ENCODE data around the gene TNXB. TPM values are rescaled to one million over a fixed set of nuclear protein-coding genes. Genes with fewer than 3 reads are reported as not detected.

Gene TNXB
- total and polyA plus RNA-seq, 8 donors, result 15.1 to 408 (median 44.6) TPM

DNA sequence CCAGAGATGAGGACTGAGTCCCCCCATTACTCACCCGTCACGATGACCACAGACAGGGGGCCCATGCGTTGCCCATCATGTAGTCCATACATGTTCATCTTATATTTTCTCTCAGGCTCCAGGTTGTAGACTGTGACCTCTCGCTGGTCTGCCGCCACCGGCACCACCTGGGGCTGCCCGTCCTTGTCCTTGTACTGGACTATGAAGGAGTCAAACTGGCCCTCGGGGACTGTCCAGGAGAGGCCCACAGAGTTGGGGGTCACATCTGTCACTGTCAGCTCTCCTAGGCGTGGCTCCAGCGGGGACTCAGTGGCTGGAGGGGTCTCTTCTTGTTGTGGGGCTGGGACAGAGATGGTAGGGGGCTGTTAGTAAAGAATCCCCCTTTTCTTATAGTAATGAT, 35.5 kb downstream of the TNXB start:
- no peak for DNase-seq

DNA sequence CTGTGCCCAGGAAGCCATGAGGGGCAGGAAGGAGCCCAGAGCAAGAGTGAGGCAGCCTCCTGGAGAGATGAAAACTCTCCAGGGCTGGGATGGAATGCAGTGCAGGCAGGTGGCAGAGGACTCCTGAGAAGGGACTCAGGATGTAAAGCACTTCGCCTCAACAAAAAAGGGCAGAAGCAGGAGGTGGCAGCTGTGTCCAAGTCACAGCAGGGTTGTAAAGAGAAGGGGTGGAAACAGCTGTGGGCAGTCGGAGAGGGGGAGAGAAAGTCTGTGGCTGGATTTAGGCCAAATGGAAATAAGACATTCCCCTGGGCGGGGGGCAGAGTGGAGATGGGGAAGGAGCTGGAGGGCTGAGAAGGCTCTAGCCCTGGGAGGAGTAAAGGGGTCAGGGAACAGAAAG, 36.0 kb downstream of the TNXB start:
- no peak overlapping the region for H3K4me3 ChIP-seq
- intact Hi-C loops (cut with DNase I; ENCODE audit: low total_unique reads), result no loop called here
- no peaks in the 10 kb centered on the region for H3K27me3 ChIP-seq
- H3K4me1 ChIP-seq, result no peaks in the 10 kb centered on the region
- no peak overlapping the region for H3K27ac ChIP-seq
- DNase-seq, result no peak
- TF ChIP-seq POLR2AphosphoS5 (IDR thresholded peaks at IDR 0.05) (no peak), EP300 (IDR thresholded peaks at IDR 0.05) (no peak), POLR2A (IDR thresholded peaks at IDR 0.05) (no peak)
- TF ChIP-seq, protein P1, sequence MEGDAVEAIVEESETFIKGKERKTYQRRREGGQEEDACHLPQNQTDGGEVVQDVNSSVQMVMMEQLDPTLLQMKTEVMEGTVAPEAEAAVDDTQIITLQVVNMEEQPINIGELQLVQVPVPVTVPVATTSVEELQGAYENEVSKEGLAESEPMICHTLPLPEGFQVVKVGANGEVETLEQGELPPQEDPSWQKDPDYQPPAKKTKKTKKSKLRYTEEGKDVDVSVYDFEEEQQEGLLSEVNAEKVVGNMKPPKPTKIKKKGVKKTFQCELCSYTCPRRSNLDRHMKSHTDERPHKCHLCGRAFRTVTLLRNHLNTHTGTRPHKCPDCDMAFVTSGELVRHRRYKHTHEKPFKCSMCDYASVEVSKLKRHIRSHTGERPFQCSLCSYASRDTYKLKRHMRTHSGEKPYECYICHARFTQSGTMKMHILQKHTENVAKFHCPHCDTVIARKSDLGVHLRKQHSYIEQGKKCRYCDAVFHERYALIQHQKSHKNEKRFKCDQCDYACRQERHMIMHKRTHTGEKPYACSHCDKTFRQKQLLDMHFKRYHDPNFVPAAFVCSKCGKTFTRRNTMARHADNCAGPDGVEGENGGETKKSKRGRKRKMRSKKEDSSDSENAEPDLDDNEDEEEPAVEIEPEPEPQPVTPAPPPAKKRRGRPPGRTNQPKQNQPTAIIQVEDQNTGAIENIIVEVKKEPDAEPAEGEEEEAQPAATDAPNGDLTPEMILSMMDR (IDR thresholded peaks at IDR 0.05), result no peak
- WGBS, 5 donors, result 75 to 89% (median 81%) methylated on average over 3 of the region's 3 CpGs
- no peaks in the 10 kb centered on the region for H3K9me3 ChIP-seq
- H3K36me3 ChIP-seq, result peaks cover 0 to 43% (median 36%) of the 10 kb centered on the region in 4 donors

More for the DNA sequence above, 35.5 kb downstream of the TNXB start:
- 87 to 93% (median 90%) methylated on average over 10 of the region's 10 CpGs for WGBS, 5 donors
- Histone ChIP-seq H3K36me3 (peaks cover 0 to 40% (median 34%) of the 10 kb centered on the region in 4 donors), H3K4me3 (no peak overlapping the region), H3K27ac (no peak overlapping the region), H3K9me3 (no peaks in the 10 kb centered on the region), H3K27me3 (no peaks in the 10 kb centered on the region), H3K4me1 (no peaks in the 10 kb centered on the region)
- intact Hi-C loops (cut with DNase I; ENCODE audit: low total_unique reads), result no loop called here
- TF ChIP-seq EP300 (IDR thresholded peaks at IDR 0.05), result no peak
- no peak for TF ChIP-seq POLR2AphosphoS5 (IDR thresholded peaks at IDR 0.05)

DNA sequence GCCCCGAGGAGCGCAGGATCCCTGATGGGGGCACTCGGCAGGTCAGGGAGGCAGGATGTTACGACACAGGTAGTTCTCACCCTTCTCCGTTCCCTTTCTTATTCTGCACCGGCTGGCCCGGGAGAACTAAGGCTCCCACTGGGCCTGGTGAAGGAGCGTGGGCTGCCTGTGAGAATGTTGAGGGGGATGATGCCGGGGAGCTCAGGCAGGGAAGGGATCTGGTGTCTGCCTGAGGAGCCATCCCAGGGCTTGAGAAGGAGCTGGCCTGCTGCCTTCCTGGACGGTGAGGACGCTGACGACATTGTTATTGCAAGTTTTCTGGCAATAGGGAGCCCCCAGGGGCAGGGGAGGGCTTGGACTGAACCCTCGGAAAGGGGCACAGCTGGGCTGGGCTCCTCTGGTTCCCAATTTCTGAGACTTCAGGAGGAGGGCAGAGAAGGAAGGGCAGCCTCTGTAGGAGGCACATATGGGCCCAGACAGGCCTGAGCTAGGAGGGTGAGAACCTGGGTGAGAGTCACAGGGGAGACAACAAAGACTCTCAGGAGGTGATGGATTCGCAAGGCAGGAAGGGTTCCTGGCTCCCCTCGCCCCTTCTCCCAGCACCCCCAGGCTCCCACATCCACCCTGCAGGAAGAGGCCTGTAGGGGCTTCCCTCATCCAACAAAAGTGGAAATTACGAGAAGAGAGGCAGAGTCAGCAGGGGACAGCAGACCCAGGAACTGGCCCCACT, 38.2 kb downstream of the TNXB start:
- TF ChIP-seq, protein P1 (IDR thresholded peaks at IDR 0.05), result no peak
- H3K27me3 ChIP-seq, result no peaks in the 10 kb centered on the region
- intact Hi-C loops (cut with DNase I; ENCODE audit: low total_unique reads), result no loop called here
- no peaks in the 10 kb centered on the region for H3K9me3 ChIP-seq
- H3K4me1 ChIP-seq, result no peaks in the 10 kb centered on the region
- no peak overlapping the region for H3K4me3 ChIP-seq
- H3K36me3 ChIP-seq, result peaks cover 0 to 46% (median 39%) of the 10 kb centered on the region in 4 donors
- WGBS, 5 donors, result 73 to 86% (median 81%) methylated on average over 15 to 16 of the region's 16 CpGs
- peak in 1 of 2 donors; percentile 61 for DNase-seq
- peak overlapping the region in 4 of 5 donors; percentile 19 to 53 (median 30) for H3K27ac ChIP-seq

DNA sequence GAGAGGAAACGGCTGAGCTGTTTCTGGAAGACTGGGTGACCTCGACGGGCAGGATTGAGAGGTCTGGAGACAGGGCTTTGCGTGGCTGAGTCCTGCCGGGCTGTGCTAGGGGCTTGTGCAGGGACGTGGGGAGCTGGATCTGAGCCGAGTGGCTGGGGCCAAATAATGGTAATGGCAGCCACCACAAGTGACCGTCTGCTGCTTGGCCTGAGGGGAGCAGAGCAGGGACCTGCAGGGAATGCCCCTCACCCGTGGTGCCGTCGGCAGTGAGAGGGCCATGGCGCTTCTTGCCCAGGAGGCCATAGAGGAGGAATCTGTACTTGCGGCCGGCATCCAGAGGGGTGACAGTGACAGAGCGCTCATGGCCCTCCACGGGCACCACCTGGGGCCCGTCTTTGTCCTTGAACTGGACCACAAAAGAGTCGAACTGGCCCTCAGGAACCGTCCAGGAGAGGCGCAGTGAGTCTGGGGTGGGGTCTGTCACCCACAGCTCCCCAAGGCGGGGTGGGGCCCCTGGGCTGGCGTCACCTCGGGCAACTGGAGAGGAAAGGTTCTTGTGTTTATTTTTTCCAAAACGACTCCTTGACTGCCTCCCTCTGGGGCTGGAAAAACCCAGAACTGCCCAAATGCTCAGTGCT, 39.1 kb downstream of the TNXB start:
- no peaks in the 10 kb centered on the region for H3K9me3 ChIP-seq
- TF ChIP-seq POLR2AphosphoS5 (IDR thresholded peaks at IDR 0.05) (no peak), POLR2A (IDR thresholded peaks at IDR 0.05) (no peak), EP300 (IDR thresholded peaks at IDR 0.05) (no peak)
- TF ChIP-seq, protein P1 (IDR thresholded peaks at IDR 0.05), result no peak
- H3K27me3 ChIP-seq, result no peaks in the 10 kb centered on the region
- H3K4me1 ChIP-seq, result no peaks in the 10 kb centered on the region
- H3K27ac ChIP-seq, result peak overlapping the region in 2 of 5 donors; percentile 32 to 53
- WGBS, 5 donors, result 78 to 85% (median 82%) methylated on average over 23 to 24 of the region's 24 CpGs
- H3K36me3 ChIP-seq, result peaks cover 0 to 46% (median 39%) of the 10 kb centered on the region in 4 donors
- H3K4me3 ChIP-seq, result no peak overlapping the region
- DNase-seq, result no peak
- intact Hi-C loops (cut with DNase I; ENCODE audit: low total_unique reads), result no loop called here

DNA sequence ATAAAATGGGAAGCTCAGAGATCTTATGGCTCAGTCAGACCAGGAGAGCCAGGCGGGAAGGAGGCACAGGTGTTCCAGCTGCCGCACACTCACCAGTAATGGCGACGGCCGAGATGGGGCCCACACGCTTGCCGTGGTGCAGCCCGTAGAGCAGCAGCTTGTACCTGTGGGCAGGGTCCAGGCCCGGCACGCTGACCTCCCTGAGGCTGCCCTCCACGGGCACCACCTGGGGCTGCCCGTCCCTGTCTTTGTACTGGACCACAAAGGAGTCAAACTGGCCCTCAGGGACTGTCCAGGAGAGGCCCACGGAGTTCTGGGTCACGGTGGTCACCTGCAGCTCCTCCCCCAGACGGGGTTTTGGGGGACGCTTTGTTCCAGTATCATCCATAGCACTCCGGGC, 39.7 kb downstream of the TNXB start:
- no peak overlapping the region for H3K4me3 ChIP-seq
- no peaks in the 10 kb centered on the region for H3K4me1 ChIP-seq
- no peak for DNase-seq
- H3K27me3 ChIP-seq, result no peaks in the 10 kb centered on the region
- intact Hi-C loops (cut with DNase I; ENCODE audit: low total_unique reads), result no loop called here
- H3K9me3 ChIP-seq, result no peaks in the 10 kb centered on the region
- peaks cover 1 to 51% (median 44%) of the 10 kb centered on the region in 4 donors for H3K36me3 ChIP-seq
- no peak for TF ChIP-seq EP300 (IDR thresholded peaks at IDR 0.05)
- TF ChIP-seq, protein P1 (IDR thresholded peaks at IDR 0.05), result no peak
- H3K27ac ChIP-seq, result peak overlapping the region in 1 of 5 donors; percentile 32
- WGBS, 5 donors, result 89 to 93% (median 91%) methylated on average over 17 of the region's 17 CpGs
